Endodermal cell (in vitro differentiated cells): ENCODE measurements around the gene PRPF39. TPM values are rescaled to one million over a fixed set of nuclear protein-coding genes. Genes with fewer than 3 reads are reported as not detected.

Experiments used
- DNase-seq: peaks from one replicate; pipeline ENCODE4 v3.0.0-alpha.2; 2017
- H3K27ac ChIP-seq: 2 replicates; pipeline ENCODE4 v1.5.1; 2013; ENCODE audit warnings: mild to moderate bottlenecking, low read depth, low read length, moderate library complexity
- H3K27me3 ChIP-seq: 2 replicates; pipeline ENCODE4 v1.6.1; 2013; ENCODE audit warnings: mild to moderate bottlenecking, low read length, moderate library complexity; ENCODE audit not compliant: insufficient read depth, control insufficient read depth, poor library complexity, severe bottlenecking
- H3K36me3 ChIP-seq: 2 replicates; pipeline ENCODE4 v1.7.0; 2013; ENCODE audit warnings: mild to moderate bottlenecking, low read length, moderate library complexity; ENCODE audit not compliant: control insufficient read depth, insufficient read depth
- H3K4me1 ChIP-seq: one replicate; pipeline ENCODE4 v1.7.0; 2013; ENCODE audit warnings: low read length; ENCODE audit not compliant: control insufficient read depth, insufficient read depth
- H3K4me3 ChIP-seq: 2 replicates; pipeline ENCODE4 v1.5.1; 2013; ENCODE audit warnings: mild to moderate bottlenecking, low read length, moderate library complexity
- H3K9ac ChIP-seq: 2 replicates; pipeline ENCODE4 v1.6.1; 2013; ENCODE audit warnings: mild to moderate bottlenecking, low read length, moderate library complexity; ENCODE audit not compliant: poor library complexity, severe bottlenecking; ENCODE audit errors: extremely low read depth
- H3K9me3 ChIP-seq: 2 replicates; pipeline ENCODE4 v1.6.1; 2013; ENCODE audit warnings: mild to moderate bottlenecking, low read length, moderate library complexity; ENCODE audit not compliant: control insufficient read depth
- H3K27ac Mint-ChIP-seq: 2 replicates; pipeline ENCODE4 v1.8.0; 2020; ENCODE audit warnings: mixed read lengths
- H3K27me3 Mint-ChIP-seq: 2 replicates; pipeline ENCODE4 v1.8.0; 2021; ENCODE audit warnings: mild to moderate bottlenecking, mixed read lengths; ENCODE audit not compliant: insufficient read depth
- H3K36me3 Mint-ChIP-seq: 2 replicates; pipeline ENCODE4 v1.8.0; 2020; ENCODE audit warnings: low read depth, mixed read lengths
- H3K4me1 Mint-ChIP-seq: 2 replicates; pipeline ENCODE4 v1.8.0; 2020; ENCODE audit warnings: mixed read lengths
- H3K4me3 Mint-ChIP-seq: 2 replicates; pipeline ENCODE4 v1.8.0; 2020; ENCODE audit warnings: mild to moderate bottlenecking, moderate library complexity, mixed read lengths
- H3K9me3 Mint-ChIP-seq: 2 replicates; pipeline ENCODE4 v1.8.0; 2020; ENCODE audit warnings: mild to moderate bottlenecking, mixed read lengths
- CTCF ChIP-seq: fragments of 200-600 bp; sonication (generic); conservative IDR thresholded peaks from 2 replicates; pipeline ENCODE4 v1.5.0; 2021; ENCODE audit warnings: antibody characterized with exemption, mild to moderate bottlenecking
- WGBS, 2 experiments: methylation state at CpG; one replicate each; pipeline versions ENCODE4 v1.1.5 to v1.1.7; 2013; ENCODE audit warnings: missing lambda C conversion rate in 2 of 2, mixed read lengths in 1 of 2; ENCODE audit not compliant: insufficient coverage in 1 of 2, insufficient read length in 1 of 2; 5-methylcytosine and 5-hydroxymethylcytosine counted together
- long read RNA-seq, 4 experiments: library from polyadenylated mRNA in 2 of 4; library from RNA in 1 of 4; library from capped mRNA in 1 of 4; stranded (forward) in 3 of 4; unstranded in 1 of 4; transcript quantifications; one replicate each; pipeline ENCODE4 v2.0.0, GENCODE V29; 2020 to 2021; ENCODE audit warnings: inconsistent platforms in 1 of 4
- polyA plus RNA-seq, 2 experiments: library from polyadenylated mRNA; stranded (reverse); fragments of 50-300 nt; gene quantifications; one replicate each; pipeline ENCODE4 v1.2.3, GENCODE V29; 2013
- total RNA-seq, 2 donors: library from RNA; stranded (reverse); fragmentation: NEBNext Ultra II Directional in 1 of 2; extraction: Animal tissue kit (Norgen Biotek cat#: 25700) in 1 of 2; gene quantifications; 2 replicates in 1 of 2; 3 replicates in 1 of 2; pipeline ENCODE4 v1.2.1, GENCODE V29; 2021

PRPF39 gene
- 10 to 100 TPM; 50.7 to 50.8 TPM for total RNA-seq
- polyA plus RNA-seq (2013, experiment 1 of 2): 43.6 TPM
- polyA plus RNA-seq (2013, experiment 2 of 2): 34.9 TPM
- long read RNA-seq, experiment 1, partial matches to known transcripts: 6 of 15 reads
- long read RNA-seq, experiment 1, other reads (novel, unspliced or antisense): 4 of 15 reads
- long read RNA-seq, experiment 2, transcript PRPF39-201 (14 exons, 2,868 nt): major isoform, 24 of 106 reads
- long read RNA-seq, experiment 2, transcript PRPF39-203 (13 exons, 3,507 nt): minor isoform, 10 of 106 reads
- long read RNA-seq, experiment 2, partial matches to known transcripts: 9 of 106 reads
- long read RNA-seq, experiment 2, other reads (novel, unspliced or antisense): 61 of 106 reads
- long read RNA-seq, experiment 3, transcript PRPF39-201 (14 exons, 2,868 nt): major isoform, 40 of 169 reads
- long read RNA-seq, experiment 3, transcript PRPF39-203 (13 exons, 3,507 nt): minor isoform, 10 of 169 reads
- long read RNA-seq, experiment 3, partial matches to known transcripts: 28 of 169 reads
- long read RNA-seq, experiment 3, other reads (novel, unspliced or antisense): 85 of 169 reads
- long read RNA-seq, experiment 4, partial matches to known transcripts: 14 of 40 reads
- long read RNA-seq, experiment 4, other reads (novel, unspliced or antisense): 22 of 40 reads

- DNase-seq: peak; percentile 98
- H3K9me3 Mint-ChIP-seq: peaks cover 23% of the 10 kb centered on the region
- Histone ChIP-seq H3K36me3 (peaks cover 3% of the 10 kb centered on the region), H3K9ac (peak within 1 kb of the TSS; percentile 87), H3K4me1 (no peaks in the 10 kb centered on the region), H3K27ac (peak within 1 kb of the TSS; percentile 63), H3K9me3 (peaks cover 17% of the 10 kb centered on the region), H3K4me3 (peak within 1 kb of the TSS; percentile 98), H3K27me3 (no peaks in the 10 kb centered on the region)
- 0% methylated on average over 7 to 49 of the region's 49 CpGs for WGBS, 2 experiments
- H3K36me3 Mint-ChIP-seq: peaks cover 11% of the 10 kb centered on the region
- H3K27ac Mint-ChIP-seq: peak within 1 kb of the TSS; percentile 97
- H3K4me1 Mint-ChIP-seq: peaks cover 40% of the 10 kb centered on the region
- H3K27me3 Mint-ChIP-seq: no peaks in the 10 kb centered on the region
- no peak for TF ChIP-seq CTCF
- peak within 1 kb of the TSS; percentile 98 for H3K4me3 Mint-ChIP-seq
These were observed at the start of gene PRPF39 for GRCh38 chr14:45083976-45084722. TSS of gene PRPF39 (plus strand) at chr14:45084116. CDS start at chr14:45095240, 11,124 bp downstream.

GRCh38 chr14:45034730-45035129, 49.2 kb upstream of the PRPF39 start:
- no peak for TF ChIP-seq CTCF
- Histone ChIP-seq H3K4me3 (no peak overlapping the region), H3K27ac (no peak overlapping the region), H3K27me3 (no peaks in the 10 kb centered on the region), H3K36me3 (peaks cover 68% of the 10 kb centered on the region), H3K9me3 (peaks cover 34% of the 10 kb centered on the region), H3K9ac (no peak overlapping the region), H3K4me1 (no peaks in the 10 kb centered on the region)
- Mint-ChIP-seq H3K4me3 (no peak overlapping the region), H3K4me1 (no peaks in the 10 kb centered on the region), H3K27me3 (no peaks in the 10 kb centered on the region), H3K36me3 (peaks cover 64% of the 10 kb centered on the region), H3K27ac (no peak overlapping the region), H3K9me3 (peaks cover 26% of the 10 kb centered on the region)
- no peak for DNase-seq

- no peak overlapping the region for H3K4me3 ChIP-seq
- no peak for DNase-seq
- Mint-ChIP-seq H3K4me3 (no peak overlapping the region), H3K27ac (no peak overlapping the region), H3K4me1 (no peaks in the 10 kb centered on the region), H3K36me3 (peaks cover 73% of the 10 kb centered on the region), H3K27me3 (no peaks in the 10 kb centered on the region), H3K9me3 (peaks cover 34% of the 10 kb centered on the region)
- no peak overlapping the region for H3K27ac ChIP-seq
- peaks cover 44% of the 10 kb centered on the region for H3K9me3 ChIP-seq
- peaks cover 63% of the 10 kb centered on the region for H3K36me3 ChIP-seq
- no peak for TF ChIP-seq CTCF
- WGBS, 2 experiments: 98 to 100% methylated on average over 3 to 5 of the region's 5 CpGs
- no peak overlapping the region for H3K9ac ChIP-seq
- no peaks in the 10 kb centered on the region for H3K4me1 ChIP-seq
- H3K27me3 ChIP-seq: no peaks in the 10 kb centered on the region
These were observed 45.7 kb upstream of the PRPF39 start for GRCh38 chr14:45038256-45038655.
